ENCODE measurements around the gene KIFAP3.

GRCh38 chr1:169909499-169909898, 165.0 kb downstream of the KIFAP3 start:
- no peak for TF ChIP-seq EZH2 (IDR thresholded peaks at IDR 0.05)
- TF ChIP-seq CTCF (IDR thresholded peaks at IDR 0.05) = no peak
- TF ChIP-seq EZH2phosphoT487 (IDR thresholded peaks at IDR 0.05) = no peak

Data from neural progenitor cell (in vitro differentiated cells).